ENCODE results near the gene PHC2.

PHC2 gene

DNA sequence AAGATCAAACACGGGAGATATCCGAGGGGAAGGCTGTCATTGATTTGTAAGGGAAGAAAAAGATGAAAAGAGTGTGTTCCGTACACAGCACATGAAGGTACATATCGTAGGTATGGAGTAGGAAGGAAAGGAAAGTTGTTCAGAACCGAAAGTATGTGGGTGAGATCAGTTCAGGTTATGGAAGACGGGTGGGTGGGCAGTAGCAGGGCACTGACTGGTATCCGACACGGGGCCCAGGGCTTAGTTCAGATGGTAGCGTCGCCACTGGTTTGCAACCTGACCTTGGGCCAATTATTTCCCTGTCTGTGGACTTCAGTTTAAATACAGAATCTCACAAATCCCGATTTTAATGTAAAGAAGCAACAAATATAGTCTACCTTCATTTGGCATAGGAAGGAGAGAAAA, 82.2 kb downstream of the PHC2 start:
- peak overlapping the region; percentile 80 to 93 for H3K9ac ChIP-seq (ENCODE audit: low read length in 2 of 2)

DNA sequence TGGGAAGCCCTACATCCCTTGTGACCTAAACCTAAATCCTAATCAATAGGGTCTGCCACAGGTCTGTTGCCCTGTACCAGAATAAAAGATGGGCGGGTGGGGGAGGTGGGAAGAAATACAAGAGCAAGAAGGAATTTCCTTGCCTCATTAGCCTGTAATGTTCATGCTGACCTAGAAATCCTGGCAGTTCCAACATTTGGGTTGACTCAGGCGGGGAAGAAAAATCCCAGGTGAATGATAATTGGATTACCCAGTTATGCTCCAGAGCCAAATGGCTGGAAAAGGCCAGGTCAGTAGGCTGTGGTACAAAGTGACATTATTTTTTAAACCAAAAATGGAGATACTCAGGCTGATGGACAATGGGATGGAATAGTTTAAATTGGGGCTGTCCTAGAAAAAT, 82.7 kb downstream of the PHC2 start:
- Histone ChIP-seq H3K27me3 (ENCODE audit: control insufficient read depth in 1 of 2, insufficient read depth in 2 of 2, low read length in 2 of 2) (no peaks in the 10 kb centered on the region), H3K4me3 (ENCODE audit: low read length in 2 of 2) (peak overlapping the region; percentile 69 to 82), H3K4me1 (ENCODE audit: control insufficient read depth, insufficient read depth, low read length) (peaks cover 48% of the 10 kb centered on the region), H3K36me3 (ENCODE audit: control insufficient read depth in 2 of 2, insufficient read depth in 2 of 2, low read length in 2 of 2) (peaks cover 0 to 6% of the 10 kb centered on the region in 2 donors), H3K27ac (ENCODE audit: low read length) (peak overlapping the region; percentile 73), H3K9ac (ENCODE audit: low read length in 2 of 2) (peak overlapping the region; percentile 80 to 93), H3K9me3 (ENCODE audit: control insufficient read depth in 2 of 2, low read length in 2 of 2) (no peaks in the 10 kb centered on the region)

More for the DNA sequence above, 82.2 kb downstream of the PHC2 start:
- peak overlapping the region; percentile 73 for H3K27ac ChIP-seq (ENCODE audit: low read length)
- H3K9me3 ChIP-seq (ENCODE audit: control insufficient read depth in 2 of 2, low read length in 2 of 2) = no peaks in the 10 kb centered on the region
- peaks cover 0 to 3% of the 10 kb centered on the region in 2 donors for H3K36me3 ChIP-seq (ENCODE audit: control insufficient read depth in 2 of 2, insufficient read depth in 2 of 2, low read length in 2 of 2)
- peaks cover 45% of the 10 kb centered on the region for H3K4me1 ChIP-seq (ENCODE audit: control insufficient read depth, insufficient read depth, low read length)
- H3K27me3 ChIP-seq (ENCODE audit: control insufficient read depth in 1 of 2, insufficient read depth in 2 of 2, low read length in 2 of 2) = no peaks in the 10 kb centered on the region
- H3K4me3 ChIP-seq (ENCODE audit: low read length in 2 of 2) = peak overlapping the region; percentile 69 to 82

DNA sequence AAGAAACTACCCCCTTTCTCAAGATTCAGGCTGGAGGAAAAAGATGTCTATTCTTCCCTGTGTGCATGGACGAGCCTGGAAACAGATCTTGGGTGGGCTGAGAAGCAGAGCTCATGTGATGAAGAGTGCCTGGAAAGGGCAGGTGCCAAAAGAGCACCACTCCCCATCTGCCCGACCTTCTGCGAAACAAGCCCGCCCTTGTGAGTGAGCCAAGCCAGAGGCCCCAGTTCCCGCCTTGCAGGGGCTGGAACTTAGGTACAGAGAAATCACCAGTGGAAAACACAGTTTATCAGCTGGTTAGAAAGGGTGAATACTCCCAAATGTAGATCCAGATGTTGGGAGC, 83.3 kb downstream of the PHC2 start:
- no peaks in the 10 kb centered on the region for H3K27me3 ChIP-seq (ENCODE audit: control insufficient read depth in 1 of 2, insufficient read depth in 2 of 2, low read length in 2 of 2)
- no peaks in the 10 kb centered on the region for H3K9me3 ChIP-seq (ENCODE audit: control insufficient read depth in 2 of 2, low read length in 2 of 2)
- H3K4me1 ChIP-seq (ENCODE audit: control insufficient read depth, insufficient read depth, low read length) = peaks cover 54% of the 10 kb centered on the region
- H3K27ac ChIP-seq (ENCODE audit: low read length) = peak overlapping the region; percentile 73
- H3K4me3 ChIP-seq (ENCODE audit: low read length in 2 of 2) = peak overlapping the region; percentile 69 to 82
- peak overlapping the region; percentile 80 to 93 for H3K9ac ChIP-seq (ENCODE audit: low read length in 2 of 2)
- peaks cover 0 to 6% of the 10 kb centered on the region in 2 donors for H3K36me3 ChIP-seq (ENCODE audit: control insufficient read depth in 2 of 2, insufficient read depth in 2 of 2, low read length in 2 of 2)

DNA sequence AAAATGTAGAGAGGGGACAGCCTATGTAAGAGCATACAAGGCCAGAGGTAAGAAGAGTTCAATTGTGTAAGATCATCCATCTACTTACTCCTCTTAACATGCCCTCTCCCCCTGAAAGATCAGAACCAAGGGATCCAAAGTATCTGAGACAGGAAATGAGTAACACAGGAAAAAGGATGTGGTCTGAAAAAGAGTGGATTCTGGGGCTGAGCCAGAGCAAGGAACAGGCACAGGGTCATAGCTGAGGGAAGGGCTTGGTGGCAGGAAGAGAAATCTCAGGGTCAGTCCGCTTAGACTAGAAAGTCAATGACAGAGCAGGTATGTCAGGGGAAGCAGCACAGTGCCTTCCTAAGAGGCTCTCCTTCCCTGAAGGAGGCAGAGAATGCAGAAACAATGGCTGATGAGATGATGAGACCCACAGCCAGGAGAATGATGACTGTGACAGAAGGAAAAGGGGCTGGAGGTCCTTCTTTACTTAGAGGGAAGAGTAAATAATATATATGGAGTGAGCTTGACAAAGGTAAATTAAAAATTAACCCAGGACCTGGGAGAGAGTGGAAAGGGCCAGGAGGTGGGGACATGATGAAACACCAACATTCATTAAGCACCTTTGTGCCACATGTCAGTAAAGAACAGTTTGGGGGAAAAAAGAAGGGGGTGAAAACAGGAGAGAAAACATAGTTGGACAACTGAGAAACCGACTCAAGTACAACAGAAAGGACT, 83.8 kb downstream of the PHC2 start:
- H3K4me1 ChIP-seq (ENCODE audit: control insufficient read depth, insufficient read depth, low read length) = peaks cover 59% of the 10 kb centered on the region
- H3K4me3 ChIP-seq (ENCODE audit: low read length in 2 of 2) = peak overlapping the region; percentile 69 to 82
- H3K27ac ChIP-seq (ENCODE audit: low read length) = peak overlapping the region; percentile 73
- H3K9me3 ChIP-seq (ENCODE audit: control insufficient read depth in 2 of 2, low read length in 2 of 2) = no peaks in the 10 kb centered on the region
- peak overlapping the region; percentile 80 to 93 for H3K9ac ChIP-seq (ENCODE audit: low read length in 2 of 2)
- peaks cover 0 to 6% of the 10 kb centered on the region in 2 donors for H3K36me3 ChIP-seq (ENCODE audit: control insufficient read depth in 2 of 2, insufficient read depth in 2 of 2, low read length in 2 of 2)
- no peaks in the 10 kb centered on the region for H3K27me3 ChIP-seq (ENCODE audit: control insufficient read depth in 1 of 2, insufficient read depth in 2 of 2, low read length in 2 of 2)

DNA sequence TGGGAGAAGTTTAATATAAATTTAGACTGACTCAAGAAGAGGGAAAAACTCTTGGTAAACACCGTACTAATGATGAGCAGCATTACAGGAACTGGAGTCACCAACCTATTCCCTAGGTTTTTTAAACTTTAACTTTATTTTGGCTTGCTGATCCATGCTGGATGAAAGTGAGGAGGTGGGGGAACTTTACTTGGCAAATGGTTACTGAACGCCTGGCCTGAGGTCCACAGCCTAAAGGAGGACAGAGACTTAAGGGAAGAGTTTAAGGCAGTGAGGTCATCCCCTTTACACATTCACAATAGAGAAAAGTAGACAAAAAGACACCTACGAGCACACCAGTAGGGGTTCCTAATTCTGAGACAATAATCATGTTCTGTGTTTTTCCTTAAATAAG, 84.4 kb downstream of the PHC2 start:
- H3K9ac ChIP-seq (ENCODE audit: low read length in 2 of 2) = peak overlapping the region in 1 of 2 donors; percentile 93
- H3K36me3 ChIP-seq (ENCODE audit: control insufficient read depth in 2 of 2, insufficient read depth in 2 of 2, low read length in 2 of 2) = peaks cover 0 to 6% of the 10 kb centered on the region in 2 donors
- no peaks in the 10 kb centered on the region for H3K27me3 ChIP-seq (ENCODE audit: control insufficient read depth in 1 of 2, insufficient read depth in 2 of 2, low read length in 2 of 2)
- H3K4me1 ChIP-seq (ENCODE audit: control insufficient read depth, insufficient read depth, low read length) = peaks cover 65% of the 10 kb centered on the region
- peak overlapping the region; percentile 3 to 82 for H3K4me3 ChIP-seq (ENCODE audit: low read length in 2 of 2)
- H3K9me3 ChIP-seq (ENCODE audit: control insufficient read depth in 2 of 2, low read length in 2 of 2) = no peaks in the 10 kb centered on the region
- peak overlapping the region; percentile 73 for H3K27ac ChIP-seq (ENCODE audit: low read length)

DNA sequence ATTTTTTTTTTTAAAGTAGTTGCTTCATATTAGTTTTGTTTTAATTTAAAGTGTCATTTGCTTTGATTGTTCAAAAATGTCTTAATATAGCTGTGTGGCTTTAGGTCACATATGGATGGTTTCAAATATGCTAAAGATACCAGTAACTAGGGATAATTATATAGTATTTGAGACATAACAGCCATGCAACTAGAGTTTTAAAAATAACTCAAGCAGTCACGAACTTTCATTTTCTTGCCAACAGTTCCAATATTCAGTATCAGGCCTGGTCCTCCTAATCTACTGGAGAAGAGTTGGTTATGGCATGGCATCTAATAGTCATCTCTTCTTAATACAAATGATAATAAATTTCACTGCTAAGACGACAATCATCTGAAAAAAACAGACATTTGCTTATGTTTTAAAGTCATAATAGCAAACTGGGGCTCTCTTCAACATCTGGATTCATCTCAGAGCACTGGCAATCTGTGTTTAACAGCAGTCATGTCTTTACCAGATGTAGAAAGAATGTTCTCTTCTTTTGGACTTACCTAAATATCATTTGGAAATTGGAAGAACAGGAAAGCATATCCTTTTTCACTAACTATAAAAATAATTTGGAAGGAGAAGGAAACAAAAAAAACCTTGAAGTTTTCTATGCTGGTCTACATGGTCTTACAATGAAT, 85.9 kb downstream of the PHC2 start:
- Histone ChIP-seq H3K36me3 (ENCODE audit: control insufficient read depth in 2 of 2, insufficient read depth in 2 of 2, low read length in 2 of 2) (peaks cover 0 to 6% of the 10 kb centered on the region in 2 donors), H3K4me3 (ENCODE audit: low read length in 2 of 2) (peak overlapping the region in 1 of 2 donors; percentile 23), H3K9me3 (ENCODE audit: control insufficient read depth in 2 of 2, low read length in 2 of 2) (no peaks in the 10 kb centered on the region), H3K4me1 (ENCODE audit: control insufficient read depth, insufficient read depth, low read length) (peaks cover 75% of the 10 kb centered on the region), H3K27me3 (ENCODE audit: control insufficient read depth in 1 of 2, insufficient read depth in 2 of 2, low read length in 2 of 2) (no peaks in the 10 kb centered on the region), H3K27ac (ENCODE audit: low read length) (peak overlapping the region; percentile 55), H3K9ac (ENCODE audit: low read length in 2 of 2) (no peak overlapping the region)

DNA sequence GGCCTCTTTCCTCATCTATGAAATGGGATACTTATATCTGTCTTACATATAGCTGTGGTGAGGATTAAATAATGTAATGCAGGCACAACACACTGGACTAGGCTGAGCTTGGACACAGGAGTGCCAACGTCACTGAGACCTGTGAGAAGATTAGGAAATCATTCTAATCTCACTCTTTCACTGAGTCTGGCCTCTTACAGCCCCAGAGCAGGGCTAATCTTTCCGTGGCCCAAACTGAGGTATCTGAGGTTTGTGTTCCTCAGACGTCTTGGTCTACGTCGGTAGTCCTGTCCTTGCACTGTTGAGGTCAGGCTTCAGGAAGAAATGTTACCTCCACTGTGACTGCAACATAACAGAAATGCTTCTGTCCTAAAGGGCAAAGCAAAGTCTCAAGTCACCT, 87.4 kb downstream of the PHC2 start:
- peak overlapping the region in 1 of 2 donors; percentile 21 for H3K9ac ChIP-seq (ENCODE audit: low read length in 2 of 2)

DNA sequence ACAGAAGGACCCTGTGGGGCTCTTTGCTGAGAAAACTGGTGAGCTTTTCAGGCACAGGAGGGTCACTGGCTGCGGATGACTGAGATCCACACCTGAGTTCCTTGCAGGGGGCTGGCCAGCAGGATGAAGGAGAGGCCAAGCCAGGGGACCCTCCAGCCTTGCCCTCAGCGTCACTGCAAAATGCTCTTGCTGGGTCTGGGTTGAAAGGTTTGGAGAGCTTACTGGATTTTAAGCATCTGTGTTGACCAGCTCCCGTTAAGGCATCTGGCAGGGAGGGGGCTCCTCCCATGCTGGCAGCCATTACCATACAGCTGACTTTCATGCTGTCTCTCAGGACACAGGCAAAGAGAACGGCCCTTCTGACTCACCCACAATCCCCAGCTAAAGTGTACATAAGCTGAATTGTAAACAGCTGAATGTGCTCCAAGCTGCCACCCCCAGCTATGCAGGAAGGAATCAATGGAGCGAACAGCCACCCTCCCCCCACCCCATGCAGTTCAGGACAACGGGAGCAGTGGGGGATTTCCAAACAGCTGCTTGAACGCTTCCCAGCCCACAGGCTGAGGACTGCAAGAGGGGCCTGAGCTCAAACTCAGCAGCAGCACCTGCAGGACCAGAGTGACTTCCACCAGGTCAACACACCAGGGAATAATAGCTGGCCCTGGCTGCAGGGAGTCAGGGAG, 88.7 kb downstream of the PHC2 start:
- Histone ChIP-seq H3K27me3 (ENCODE audit: control insufficient read depth in 1 of 2, insufficient read depth in 2 of 2, low read length in 2 of 2) (no peaks in the 10 kb centered on the region), H3K27ac (ENCODE audit: low read length) (peak overlapping the region; percentile 55), H3K9ac (ENCODE audit: low read length in 2 of 2) (peak overlapping the region; percentile 21 to 39), H3K9me3 (ENCODE audit: control insufficient read depth in 2 of 2, low read length in 2 of 2) (no peaks in the 10 kb centered on the region), H3K4me1 (ENCODE audit: control insufficient read depth, insufficient read depth, low read length) (peaks cover 83% of the 10 kb centered on the region), H3K4me3 (ENCODE audit: low read length in 2 of 2) (peak overlapping the region; percentile 49 to 58), H3K36me3 (ENCODE audit: control insufficient read depth in 2 of 2, insufficient read depth in 2 of 2, low read length in 2 of 2) (peaks cover 0 to 6% of the 10 kb centered on the region in 2 donors)

More for the DNA sequence above, 87.4 kb downstream of the PHC2 start:
- peaks cover 0 to 6% of the 10 kb centered on the region in 2 donors for H3K36me3 ChIP-seq (ENCODE audit: control insufficient read depth in 2 of 2, insufficient read depth in 2 of 2, low read length in 2 of 2)
- peak overlapping the region in 1 of 2 donors; percentile 22 for H3K4me3 ChIP-seq (ENCODE audit: low read length in 2 of 2)
- peak overlapping the region; percentile 55 for H3K27ac ChIP-seq (ENCODE audit: low read length)
- H3K4me1 ChIP-seq (ENCODE audit: control insufficient read depth, insufficient read depth, low read length) = peaks cover 89% of the 10 kb centered on the region
- H3K9me3 ChIP-seq (ENCODE audit: control insufficient read depth in 2 of 2, low read length in 2 of 2) = no peaks in the 10 kb centered on the region
- no peaks in the 10 kb centered on the region for H3K27me3 ChIP-seq (ENCODE audit: control insufficient read depth in 1 of 2, insufficient read depth in 2 of 2, low read length in 2 of 2)

DNA sequence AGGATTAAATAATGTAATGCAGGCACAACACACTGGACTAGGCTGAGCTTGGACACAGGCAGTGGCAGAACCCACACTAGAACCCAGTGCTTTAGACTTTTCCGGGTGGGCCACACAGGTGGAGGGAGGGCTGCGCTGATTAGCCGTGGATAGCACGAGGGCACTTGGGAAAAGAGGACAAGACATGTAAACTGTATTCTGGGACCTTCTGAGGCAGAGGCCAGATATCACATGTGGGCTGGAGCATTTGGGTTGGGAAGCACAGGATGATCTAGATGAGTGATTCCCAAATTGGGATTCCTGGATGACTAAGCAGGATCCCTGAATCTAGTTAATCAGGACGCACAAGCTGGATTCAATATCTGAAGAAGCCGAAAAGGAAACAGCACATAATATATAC, 89.7 kb downstream of the PHC2 start:
- no peaks in the 10 kb centered on the region for H3K27me3 ChIP-seq (ENCODE audit: control insufficient read depth in 1 of 2, insufficient read depth in 2 of 2, low read length in 2 of 2)
- H3K36me3 ChIP-seq (ENCODE audit: control insufficient read depth in 2 of 2, insufficient read depth in 2 of 2, low read length in 2 of 2) = peaks cover 0 to 3% of the 10 kb centered on the region in 2 donors
- no peaks in the 10 kb centered on the region for H3K9me3 ChIP-seq (ENCODE audit: control insufficient read depth in 2 of 2, low read length in 2 of 2)
- H3K4me3 ChIP-seq (ENCODE audit: low read length in 2 of 2) = no peak overlapping the region
- peak overlapping the region in 1 of 2 donors; percentile 27 for H3K9ac ChIP-seq (ENCODE audit: low read length in 2 of 2)
- peak overlapping the region; percentile 71 for H3K27ac ChIP-seq (ENCODE audit: low read length)
- H3K4me1 ChIP-seq (ENCODE audit: control insufficient read depth, insufficient read depth, low read length) = peaks cover 78% of the 10 kb centered on the region

DNA sequence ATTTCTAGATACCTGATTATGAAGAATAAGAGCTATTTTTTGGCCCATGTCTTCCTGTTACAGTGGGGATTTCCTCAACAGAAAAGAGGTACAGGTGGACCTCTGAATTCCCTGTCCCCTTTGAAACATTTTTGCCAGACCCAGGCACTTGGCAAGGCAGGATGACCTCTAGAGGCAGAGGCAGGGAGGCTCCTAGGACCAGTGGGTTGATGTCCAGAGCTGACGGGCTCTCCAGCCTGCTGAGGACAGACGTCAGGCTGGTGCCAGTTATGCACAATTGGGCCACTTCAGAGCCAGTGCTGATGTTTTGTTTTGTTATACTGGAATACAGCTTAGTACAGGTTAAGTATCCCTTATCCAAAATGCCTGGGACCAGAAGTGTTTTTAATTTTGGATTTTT, 91.5 kb downstream of the PHC2 start:
- no peaks in the 10 kb centered on the region for H3K27me3 ChIP-seq (ENCODE audit: control insufficient read depth in 1 of 2, insufficient read depth in 2 of 2, low read length in 2 of 2)
- peak overlapping the region; percentile 71 for H3K27ac ChIP-seq (ENCODE audit: low read length)
- peaks cover 75% of the 10 kb centered on the region for H3K4me1 ChIP-seq (ENCODE audit: control insufficient read depth, insufficient read depth, low read length)
- H3K9me3 ChIP-seq (ENCODE audit: control insufficient read depth in 2 of 2, low read length in 2 of 2) = no peaks in the 10 kb centered on the region
- peak overlapping the region in 1 of 2 donors; percentile 54 for H3K4me3 ChIP-seq (ENCODE audit: low read length in 2 of 2)
- H3K9ac ChIP-seq (ENCODE audit: low read length in 2 of 2) = peak overlapping the region; percentile 58 to 72
- H3K36me3 ChIP-seq (ENCODE audit: control insufficient read depth in 2 of 2, insufficient read depth in 2 of 2, low read length in 2 of 2) = peaks cover 0 to 3% of the 10 kb centered on the region in 2 donors

All from stomach smooth muscle (tissue), 2 donors.